Activated CD8-positive, alpha-beta memory T cell treated with anti-CD3 and anti-CD28 coated beads for 4 hours (primary cell): ENCODE measurements around the gene CSRP2.

ENCODE experiments used
- DNase-seq, 2 donors: peaks; one replicate each; pipeline ENCODE4 v3.0.0-alpha.2; 2020; ENCODE audit warnings: low read depth in 2 of 2

CSRP2 gene

DNA sequence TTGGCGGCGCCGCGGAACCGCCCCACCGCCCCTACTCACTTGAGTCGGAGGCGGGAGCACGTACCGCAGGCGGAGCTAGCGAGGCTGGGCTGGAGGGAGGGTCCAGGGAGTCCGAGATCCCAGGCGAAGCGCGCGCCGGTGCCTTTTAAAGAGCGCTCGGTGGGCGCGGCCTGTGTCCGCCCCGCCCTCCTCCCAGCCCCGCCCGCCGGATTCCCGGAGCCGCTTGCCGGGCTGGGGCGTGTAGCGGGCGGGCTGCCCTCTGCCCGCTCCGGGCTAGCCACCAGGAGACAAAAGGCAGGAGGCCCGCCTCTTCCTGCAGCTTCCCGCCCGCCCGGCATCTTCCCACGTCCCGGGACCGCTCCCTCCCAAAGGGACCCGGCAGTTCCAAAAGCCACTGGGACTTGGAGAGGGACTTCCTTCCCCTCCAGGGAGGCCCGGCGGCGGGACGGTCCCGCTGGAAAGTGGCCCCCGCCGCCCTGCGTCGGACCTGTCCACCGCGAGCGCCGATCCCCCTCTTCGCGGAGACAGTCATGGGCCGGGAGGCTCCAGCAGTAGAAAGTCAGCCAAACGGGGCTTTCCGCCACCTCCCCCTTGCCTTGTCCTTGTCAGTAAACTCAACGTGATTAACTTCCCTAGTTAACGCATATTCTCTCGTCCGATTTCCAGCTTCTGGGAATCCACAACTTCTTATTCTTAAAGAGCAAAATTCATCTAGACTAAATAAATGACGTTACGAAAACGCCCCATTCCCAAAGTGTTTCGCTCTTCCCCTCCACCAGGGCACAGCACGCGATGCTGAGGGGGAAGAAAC is at the start of gene CSRP2:
TSS of gene CSRP2 (minus strand) at position 121 of the 811 bp plus-strand sequence. CDS start 12,759 bp downstream, outside the sequence.
- DNase-seq, result peak; percentile 22 to 26

DNA sequence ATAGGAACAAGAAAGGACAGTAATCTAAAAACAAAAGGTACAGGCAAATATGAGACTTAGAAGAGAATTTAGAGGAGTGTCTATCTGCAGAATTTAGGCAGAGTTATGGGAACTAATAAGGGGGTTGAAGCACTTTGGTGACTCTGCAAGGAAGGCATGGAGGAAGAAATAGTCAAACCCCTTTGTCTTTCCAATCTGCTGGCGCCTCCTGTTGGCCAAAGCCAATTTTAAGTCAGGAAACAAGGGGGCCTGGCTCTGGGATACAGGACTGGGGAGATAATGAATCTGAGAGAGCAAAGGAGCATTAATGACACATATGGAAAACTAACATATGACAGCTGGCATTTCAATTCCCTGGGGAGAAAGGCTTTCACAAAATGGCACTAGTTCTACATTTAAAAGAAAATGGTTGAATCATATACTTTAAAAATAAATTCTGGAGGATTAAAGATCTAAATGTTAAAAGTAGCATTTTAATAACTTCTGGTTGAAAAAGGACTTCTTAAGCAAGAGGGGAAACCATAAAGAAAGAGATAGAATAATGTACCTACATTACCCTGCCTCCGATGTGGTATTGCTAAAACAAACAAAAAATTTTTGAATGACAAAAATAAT is 48.5 kb upstream of the CSRP2 start:
- no peak for DNase-seq

GRCh38 chr12:76925135-76925534 is 46.3 kb upstream of the CSRP2 start:
- no peak for DNase-seq

DNA sequence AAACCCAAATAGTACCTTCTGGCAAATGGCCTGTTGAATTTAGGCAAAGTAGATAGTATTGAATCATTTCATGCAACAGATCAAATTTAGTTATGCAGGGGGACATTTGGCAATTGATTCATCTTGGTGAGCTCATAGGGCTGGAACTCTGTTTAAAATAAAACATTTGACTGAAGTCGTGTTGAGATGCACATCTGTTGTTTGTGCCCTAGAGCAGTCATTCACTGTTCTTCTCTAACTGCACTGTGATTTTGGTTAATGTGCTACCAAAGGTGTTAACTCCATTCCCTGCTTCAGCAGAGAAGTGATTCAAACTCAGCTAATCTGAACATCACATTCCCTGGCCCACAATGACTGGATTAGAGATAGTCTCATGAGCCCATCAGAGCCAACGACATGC is 44.0 kb upstream of the CSRP2 start:
- no peak for DNase-seq

GRCh38 chr12:76921891-76922664 is 43.3 kb upstream of the CSRP2 start:
- no peak for DNase-seq

GRCh38 chr12:76921100-76921471 is 42.3 kb upstream of the CSRP2 start:
- no peak for DNase-seq

GRCh38 chr12:76920172-76921099 is 41.6 kb upstream of the CSRP2 start:
- no peak for DNase-seq

DNA sequence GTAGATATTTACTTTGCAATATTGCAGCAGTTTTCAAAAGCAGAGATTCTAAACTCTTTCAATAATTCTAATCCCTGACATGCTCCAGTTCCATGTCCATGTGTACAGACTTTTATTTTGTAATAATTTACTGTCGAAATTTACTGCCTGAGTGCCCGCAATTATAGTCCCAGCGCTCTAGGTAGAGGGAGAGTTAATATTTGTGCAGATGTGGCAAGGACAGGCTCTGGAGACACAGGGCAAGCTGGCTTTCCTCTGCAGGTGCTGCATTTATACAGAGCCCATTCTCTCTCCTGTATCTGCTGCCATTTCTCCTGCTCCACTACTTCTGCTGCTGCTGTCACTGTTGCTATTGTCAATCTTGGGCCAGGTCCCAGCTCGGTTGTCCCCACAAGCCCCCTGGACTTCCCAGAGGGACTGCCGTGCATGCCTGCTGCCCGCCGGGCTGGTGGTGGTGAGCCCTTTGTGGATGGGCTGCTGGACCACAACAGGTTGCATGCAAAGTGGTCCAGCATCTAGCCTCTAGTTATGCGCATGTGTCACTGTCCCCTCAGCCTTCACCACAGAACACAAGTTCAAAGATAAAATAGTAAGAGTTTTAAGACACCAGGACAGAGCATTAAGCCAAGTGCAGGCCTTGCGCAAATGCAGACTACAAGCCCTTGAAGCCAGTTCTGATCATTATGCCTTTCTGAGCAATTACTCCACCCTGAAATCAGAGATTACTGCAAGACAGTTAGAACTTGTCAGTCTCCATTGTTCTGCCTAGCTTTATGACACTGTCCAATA is 40.8 kb upstream of the CSRP2 start:
- no peak for DNase-seq

DNA sequence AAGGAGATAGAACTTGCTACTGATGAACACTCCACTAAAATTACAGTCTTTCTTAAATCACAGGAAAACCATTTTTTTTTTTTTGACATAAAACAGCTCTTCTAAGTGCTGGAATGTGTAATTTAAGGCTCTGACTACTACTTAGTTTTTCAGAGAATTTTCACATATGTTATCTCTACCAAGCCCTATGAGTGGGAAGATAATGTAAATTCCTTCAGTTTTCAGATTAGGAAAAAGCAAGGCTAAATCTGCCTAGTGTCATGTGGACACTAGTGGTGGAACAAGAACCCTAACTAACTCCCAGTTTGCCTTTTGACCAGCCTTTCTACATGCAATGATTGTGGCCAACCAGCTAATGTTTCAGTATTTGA is 37.3 kb upstream of the CSRP2 start:
- no peak for DNase-seq

DNA sequence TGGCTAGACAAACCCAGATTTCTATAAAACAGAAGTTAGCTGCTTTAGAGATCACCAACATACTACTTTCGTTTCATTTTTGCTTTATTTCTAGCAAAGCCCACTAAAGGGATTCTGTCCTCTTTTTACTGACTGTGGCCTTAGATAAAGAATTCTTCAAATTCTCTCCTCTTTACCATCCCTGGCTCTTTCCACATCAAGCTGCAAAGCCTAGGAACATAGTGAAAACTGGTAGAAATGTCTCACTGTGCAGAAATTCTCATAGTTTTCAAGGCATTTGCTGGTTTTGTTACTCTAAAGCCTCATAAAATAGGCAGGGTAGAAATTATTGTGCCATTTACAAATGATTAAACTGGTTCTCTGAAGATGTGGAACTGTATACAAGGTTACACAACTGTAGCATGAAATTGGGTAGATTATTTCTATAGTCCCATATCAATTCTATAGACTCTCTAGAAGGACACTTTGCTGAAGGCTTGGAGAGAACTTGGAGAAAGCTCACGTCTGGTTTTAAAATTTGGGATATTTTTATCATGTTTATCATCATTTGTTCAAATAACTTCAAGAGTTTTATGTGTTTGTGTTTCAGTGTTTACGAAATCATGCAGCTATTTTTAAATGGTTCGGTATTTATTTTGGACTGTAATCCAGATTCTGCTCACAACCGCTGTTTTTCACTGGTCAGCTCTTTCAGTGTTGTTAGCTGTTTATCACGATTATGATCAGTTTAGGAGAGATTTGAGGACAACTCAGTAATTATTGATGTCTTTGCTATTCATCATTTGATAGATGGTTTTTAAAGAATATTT is 36.7 kb upstream of the CSRP2 start:
- DNase-seq, result no peak

DNA sequence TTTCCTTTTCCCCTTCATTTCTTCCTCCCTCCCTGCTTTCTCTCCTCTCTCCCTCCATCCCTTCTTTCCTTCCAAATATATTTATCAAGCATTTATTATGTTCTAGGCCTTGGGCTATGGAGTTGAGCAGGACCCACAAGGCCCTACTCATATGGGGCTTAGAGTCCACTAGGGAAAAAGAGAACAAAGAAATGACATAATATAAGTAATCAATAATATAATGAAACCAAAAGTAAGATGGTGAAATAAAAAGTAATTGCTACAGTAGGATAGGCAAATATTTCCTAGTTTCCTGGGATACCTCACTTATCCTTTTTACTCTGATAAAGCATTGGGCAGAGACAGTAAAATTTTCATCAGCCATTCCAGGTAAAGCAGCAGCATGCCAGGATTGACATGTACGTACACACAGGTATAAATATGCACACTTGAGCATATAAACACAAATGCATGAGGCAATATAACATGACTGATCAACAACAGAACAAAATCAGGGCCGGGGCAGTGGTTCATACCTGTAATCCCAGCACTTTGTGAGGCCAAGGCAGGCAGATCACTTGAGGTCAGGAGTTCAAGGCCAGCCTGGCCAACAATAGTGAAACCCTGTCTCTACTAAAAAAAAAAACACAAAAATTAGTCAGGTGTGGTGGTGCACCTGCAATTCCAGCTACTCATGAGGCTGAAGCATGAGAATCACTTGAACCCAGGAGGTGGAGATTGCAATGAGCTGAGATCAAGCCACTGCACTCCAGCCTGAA is 35.5 kb upstream of the CSRP2 start:
- no peak for DNase-seq

- DNase-seq, result no peak
Observed at GRCh38 chr12:76909290-76909689, 30.5 kb upstream of the CSRP2 start.

- DNase-seq, result no peak
Observed at GRCh38 chr12:76908303-76909017, 29.6 kb upstream of the CSRP2 start.

DNA sequence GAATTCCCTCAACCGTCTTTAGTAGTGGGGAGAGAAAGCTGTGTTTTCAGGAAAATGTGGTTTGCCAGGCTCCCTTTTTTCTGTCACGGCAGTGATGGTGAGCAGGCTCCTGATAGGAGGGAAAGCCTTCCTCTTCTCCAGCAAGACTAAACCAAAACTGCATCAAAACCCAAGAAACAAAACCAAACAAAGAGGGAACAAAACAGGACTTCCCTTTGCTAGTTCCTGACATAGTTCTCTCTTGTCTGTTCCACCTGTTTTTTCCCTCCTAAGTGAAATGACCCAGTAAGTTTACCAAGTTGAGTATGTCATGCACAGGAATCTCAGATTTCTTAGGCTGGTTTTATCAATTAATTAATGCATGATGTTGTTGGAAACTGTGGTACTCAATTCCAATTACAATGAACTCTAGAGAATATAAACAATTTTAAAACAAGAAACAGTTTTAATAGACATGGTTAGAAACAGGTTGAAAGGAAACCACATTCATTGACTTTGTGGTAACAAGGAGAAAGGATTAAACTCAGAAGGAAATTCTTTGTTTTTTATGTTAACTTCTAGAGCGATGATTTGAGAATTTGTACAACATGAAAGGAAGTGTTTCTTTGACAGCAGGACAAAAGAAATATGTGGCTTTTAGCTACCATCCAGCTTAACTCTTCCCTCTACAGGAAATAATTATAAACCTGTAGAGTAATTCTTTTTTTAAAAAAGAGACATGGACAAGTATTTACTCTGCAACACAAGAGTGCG is 23.0 kb upstream of the CSRP2 start:
- DNase-seq, result no peak

DNA sequence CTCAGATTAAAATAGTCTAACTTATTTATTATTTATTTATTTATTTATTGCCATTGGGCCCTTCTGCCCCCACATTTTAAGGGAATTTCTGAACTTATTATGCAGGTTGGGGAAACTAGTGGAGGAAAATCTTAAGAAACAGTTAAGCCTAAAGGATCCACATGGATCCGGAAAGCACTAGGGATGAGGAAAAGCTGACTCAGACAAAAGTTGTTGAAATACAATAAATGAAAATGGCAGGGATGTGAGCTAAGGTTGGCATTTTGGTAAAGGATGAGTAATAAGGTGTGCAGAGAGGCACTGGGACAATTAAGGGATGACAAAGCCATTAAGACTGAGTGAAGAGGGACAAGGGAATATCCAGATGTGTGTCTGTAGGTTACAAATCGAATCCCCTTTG is 20.7 kb upstream of the CSRP2 start:
- no peak for DNase-seq

- DNase-seq, result no peak
Observed at GRCh38 chr12:76898442-76898841, 19.6 kb upstream of the CSRP2 start.

GRCh38 chr12:76896274-76896673 is 17.5 kb upstream of the CSRP2 start:
- DNase-seq, result no peak

DNA sequence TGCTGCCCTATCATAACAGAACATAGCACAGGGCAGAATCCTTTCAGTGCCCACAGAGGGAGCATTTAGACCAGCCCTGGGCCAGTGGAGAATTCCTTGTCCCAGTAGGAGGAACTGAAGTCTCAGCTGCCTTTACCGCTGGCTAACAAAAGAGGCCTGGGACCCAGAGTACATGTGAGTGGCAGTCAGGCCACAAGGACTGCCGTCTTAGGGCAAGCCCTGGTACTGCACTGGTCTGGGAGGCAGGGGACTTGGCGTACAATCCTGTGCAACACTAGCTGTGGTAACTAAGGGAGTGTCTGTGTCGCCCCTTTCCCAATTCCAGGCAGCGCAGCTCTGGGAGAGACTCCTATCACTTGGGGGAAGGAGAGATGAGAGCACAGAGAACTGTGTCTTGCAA is 17.0 kb upstream of the CSRP2 start:
- no peak for DNase-seq
